NB4 (cell line): ENCODE measurements around the gene CASP8.

Source experiments
- DNase-seq: peaks from one replicate; pipeline ENCODE4 v3.0.0; 2010; ENCODE audit warnings: low read depth
- H3K4me3 ChIP-seq: one replicate; pipeline ENCODE4 v1.5.1; 2011; ENCODE audit warnings: mild to moderate bottlenecking, low read depth, low read length, moderate library complexity
- CTCF ChIP-seq: IDR thresholded peaks from one replicate; pipeline ENCODE4 v1.5.1; 2012; ENCODE audit warnings: low read depth, low read length
- MAX ChIP-seq: IDR thresholded peaks from 2 replicates; pipeline ENCODE4 v1.6.1; 2011; ENCODE audit warnings: low read depth, low read length
- MYC ChIP-seq: IDR thresholded peaks from 2 replicates; pipeline ENCODE4 v1.6.1; 2011; ENCODE audit warnings: low read depth, low read length
- POLR2A ChIP-seq: IDR thresholded peaks from 2 replicates; pipeline ENCODE4 v1.6.1; 2011; ENCODE audit warnings: mild to moderate bottlenecking; ENCODE audit not compliant: insufficient read length; ENCODE audit errors: extremely low read depth

Gene CASP8

GRCh38 chr2:201258666-201259615 lies 1.4 kb upstream of the CASP8 start:
- DNase-seq = peak; percentile 86
- no peak for TF ChIP-seq MAX
- TF ChIP-seq MYC = no peak
- TF ChIP-seq POLR2A = no peak
- no peak for TF ChIP-seq CTCF
- H3K4me3 ChIP-seq = peak overlapping the region; percentile 73

DNA sequence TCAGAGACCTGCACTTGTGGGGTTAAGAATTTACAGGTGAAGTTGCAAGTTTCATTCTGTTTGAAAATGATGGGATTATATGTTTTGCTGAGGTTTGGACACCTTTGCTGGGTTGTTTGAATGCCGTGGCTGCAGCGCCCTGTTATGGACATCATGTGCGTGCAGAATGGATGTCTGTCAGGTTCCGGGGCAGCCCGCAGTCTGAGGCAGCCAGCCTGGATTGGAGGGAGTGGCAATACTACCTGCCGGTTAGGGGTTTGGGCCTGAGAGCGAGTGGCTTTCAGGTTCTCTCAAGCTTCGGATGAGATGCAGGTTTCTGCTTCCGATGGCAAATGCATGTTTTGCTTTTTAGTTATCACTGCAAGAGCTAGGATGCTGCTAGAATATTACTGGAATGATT lies 1.1 kb downstream of the CASP8 start:
- no peak for TF ChIP-seq POLR2A
- TF ChIP-seq MAX = peak; percentile 28; the same call in 1 of the 2 replicates
- no peak for TF ChIP-seq MYC
- DNase-seq = peak; percentile 33
- peak overlapping the region; percentile 63 for H3K4me3 ChIP-seq

DNA sequence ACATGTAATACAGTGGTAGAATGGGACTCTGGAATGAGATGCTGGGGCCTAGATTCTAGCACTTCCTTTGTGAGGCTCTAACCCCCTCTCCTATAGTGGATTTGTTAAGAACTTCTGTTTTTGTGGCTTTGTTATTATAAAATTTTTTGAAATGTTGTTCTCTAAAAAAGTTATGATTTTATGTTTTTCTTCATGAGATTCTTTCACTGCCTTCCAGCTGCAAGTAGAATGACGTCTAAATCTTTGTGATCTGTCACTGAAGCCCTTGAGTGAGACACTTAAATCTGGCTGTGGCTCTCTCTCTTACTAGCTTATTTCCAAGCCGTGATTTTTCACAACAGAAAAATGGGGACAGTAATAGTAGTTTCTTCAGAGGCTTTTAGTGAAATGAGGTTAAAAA lies 1.6 kb downstream of the CASP8 start:
- H3K4me3 ChIP-seq = peak overlapping the region; percentile 63
- TF ChIP-seq MYC (no peak), POLR2A (no peak), MAX (no peak), CTCF (no peak)
- peak; percentile 36 for DNase-seq

DNA sequence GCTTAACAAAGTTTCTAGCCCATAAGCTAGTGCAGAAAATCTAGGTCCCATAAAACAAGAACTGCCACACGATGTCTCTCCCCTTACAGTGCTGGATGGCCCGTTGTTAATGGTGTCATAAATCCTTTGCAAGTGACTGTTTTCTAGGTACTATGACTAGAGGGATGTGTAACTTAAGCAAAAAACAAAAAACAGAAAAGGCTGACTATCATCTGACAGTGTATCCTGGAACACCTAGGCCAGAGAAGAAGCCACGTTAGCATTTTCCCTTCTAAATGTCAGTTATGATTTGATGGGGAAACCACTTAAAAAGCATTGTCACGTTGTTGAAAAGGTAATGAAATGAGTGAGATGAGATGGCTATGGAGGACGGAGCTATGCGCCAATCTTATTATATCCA lies 2.4 kb downstream of the CASP8 start:
- H3K4me3 ChIP-seq = peak overlapping the region; percentile 21
- DNase-seq = no peak
- TF ChIP-seq MAX (no peak), MYC (no peak), CTCF (no peak), POLR2A (no peak)

DNA sequence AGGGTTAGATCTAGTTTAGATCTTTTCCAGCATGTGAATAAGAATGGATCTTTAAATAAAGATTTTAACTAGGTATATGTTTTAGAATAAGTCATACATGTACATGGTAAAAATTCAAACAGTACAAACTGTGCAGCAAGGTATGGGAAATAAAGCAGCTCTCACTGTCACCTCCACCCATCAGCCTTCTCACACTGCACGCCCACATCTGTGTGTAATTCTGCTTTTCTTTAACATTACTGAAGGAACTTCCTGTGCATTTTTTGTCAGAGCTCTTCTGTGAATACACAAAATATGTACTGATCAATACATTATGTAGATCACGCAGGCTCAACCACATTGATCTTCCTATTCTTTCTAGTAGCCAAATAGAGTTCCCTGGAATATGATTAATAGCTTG lies 3.4 kb downstream of the CASP8 start:
- DNase-seq = no peak
- TF ChIP-seq MAX (no peak), CTCF (no peak), POLR2A (no peak), MYC (no peak)
- peak overlapping the region; percentile 21 for H3K4me3 ChIP-seq
